Activated T-helper 1 cell treated with anti-CD3 and anti-CD28 coated beads, Interleukin-12 subunit alpha, Interleukin-12 subunit beta, Interleukin-2, Interleukin-4 antibody, amounts not matched to agents 30 ng/mL and 10 ng/mL and 1 ng/mL, durations not matched to agents 14 hours and 24 hours and 36 hours (primary cell): ENCODE data around the gene MPL. TPM values are rescaled to one million over a fixed set of nuclear protein-coding genes. Genes with fewer than 3 reads are reported as not detected.

Experiments
- DNase-seq: peaks from one replicate; pipeline ENCODE4 v3.0.0; 2021; ENCODE audit warnings: low spot score
- H3K27ac Mint-ChIP-seq: one replicate; pipeline ENCODE4 v1.8.0; 2021; ENCODE audit warnings: mild to moderate bottlenecking, mixed read lengths
- H3K27me3 Mint-ChIP-seq: one replicate; pipeline ENCODE4 v1.8.0; 2022; ENCODE audit warnings: mild to moderate bottlenecking, moderate library complexity, mixed read lengths; ENCODE audit not compliant: insufficient read depth
- H3K36me3 Mint-ChIP-seq: one replicate; pipeline ENCODE4 v1.8.0; 2021; ENCODE audit warnings: low read depth, mixed read lengths
- H3K4me1 Mint-ChIP-seq: one replicate; pipeline ENCODE4 v1.8.0; 2021; ENCODE audit warnings: low read depth, mixed read lengths
- H3K4me3 Mint-ChIP-seq: one replicate; pipeline ENCODE4 v1.8.0; 2021; ENCODE audit warnings: mild to moderate bottlenecking, moderate library complexity, mixed read lengths
- H3K9me3 Mint-ChIP-seq: one replicate; pipeline ENCODE4 v1.8.0; 2021; ENCODE audit warnings: mixed read lengths
- intact Hi-C: fragments of 100-400 bp; cut with micrococcal nuclease; formaldehyde crosslinking; loops from one replicate; pipeline ENCODE4 v1.15.1; 2024
- total RNA-seq: library from RNA; stranded (reverse); gene quantifications from 2 replicates; pipeline ENCODE4 v1.2.3, GENCODE V29; 2022

Gene MPL
- total RNA-seq, 1 donor from 2014 or later = not detected

GRCh38 chr1:43302201-43302600 lies 35.4 kb upstream of the MPL start:
- H3K4me1 Mint-ChIP-seq = peaks cover under 1% of the 10 kb centered on the region
- intact Hi-C loops = no loop called here
- H3K27ac Mint-ChIP-seq = no peak overlapping the region

GRCh38 chr1:43302721-43303470 lies 34.7 kb upstream of the MPL start:
- no peak for DNase-seq
- no peak overlapping the region for H3K4me3 Mint-ChIP-seq
- intact Hi-C loops = no loop called here
- H3K27me3 Mint-ChIP-seq = peaks cover 4% of the 10 kb centered on the region
- H3K27ac Mint-ChIP-seq = no peak overlapping the region
- no peaks in the 10 kb centered on the region for H3K36me3 Mint-ChIP-seq
- no peaks in the 10 kb centered on the region for H3K9me3 Mint-ChIP-seq
- no peaks in the 10 kb centered on the region for H3K4me1 Mint-ChIP-seq

More at GRCh38 chr1:43302201-43302600, 35.4 kb upstream of the MPL start:
- Mint-ChIP-seq H3K36me3 (no peaks in the 10 kb centered on the region), H3K9me3 (no peaks in the 10 kb centered on the region), H3K4me3 (no peak overlapping the region), H3K27me3 (no peaks in the 10 kb centered on the region)
- no peak for DNase-seq

- Mint-ChIP-seq H3K27ac (no peak overlapping the region), H3K27me3 (peaks cover 4% of the 10 kb centered on the region)
- intact Hi-C loops = no loop called here
Measured at GRCh38 chr1:43303471-43304313, 33.9 kb upstream of the MPL start.

GRCh38 chr1:43304314-43304681 lies 33.3 kb upstream of the MPL start:
- Mint-ChIP-seq H3K36me3 (no peaks in the 10 kb centered on the region), H3K4me3 (no peak overlapping the region), H3K27ac (no peak overlapping the region), H3K9me3 (no peaks in the 10 kb centered on the region), H3K4me1 (no peaks in the 10 kb centered on the region), H3K27me3 (peaks cover 4% of the 10 kb centered on the region)
- intact Hi-C loops = no loop called here
- no peak for DNase-seq

More at GRCh38 chr1:43303471-43304313, 33.9 kb upstream of the MPL start:
- Mint-ChIP-seq H3K9me3 (no peaks in the 10 kb centered on the region), H3K4me1 (no peaks in the 10 kb centered on the region), H3K36me3 (no peaks in the 10 kb centered on the region), H3K4me3 (no peak overlapping the region)
- no peak for DNase-seq

- intact Hi-C loops = no loop called here
- no peaks in the 10 kb centered on the region for H3K36me3 Mint-ChIP-seq
- H3K9me3 Mint-ChIP-seq = no peaks in the 10 kb centered on the region
- peaks cover 4% of the 10 kb centered on the region for H3K27me3 Mint-ChIP-seq
- no peaks in the 10 kb centered on the region for H3K4me1 Mint-ChIP-seq
- no peak for DNase-seq
- H3K27ac Mint-ChIP-seq = no peak overlapping the region
- no peak overlapping the region for H3K4me3 Mint-ChIP-seq
Measured at GRCh38 chr1:43304771-43305300, 32.8 kb upstream of the MPL start.

- Mint-ChIP-seq H3K9me3 (no peaks in the 10 kb centered on the region), H3K4me3 (no peak overlapping the region), H3K27ac (no peak overlapping the region), H3K27me3 (peaks cover 6% of the 10 kb centered on the region), H3K36me3 (no peaks in the 10 kb centered on the region), H3K4me1 (no peaks in the 10 kb centered on the region)
- no peak for DNase-seq
- intact Hi-C loops = no loop called here
Measured at GRCh38 chr1:43305461-43305860, 32.2 kb upstream of the MPL start.

GRCh38 chr1:43305926-43306687 lies 31.5 kb upstream of the MPL start:
- intact Hi-C loops = no loop called here
- no peaks in the 10 kb centered on the region for H3K4me1 Mint-ChIP-seq
- no peaks in the 10 kb centered on the region for H3K36me3 Mint-ChIP-seq
- peaks cover 7% of the 10 kb centered on the region for H3K27me3 Mint-ChIP-seq
- no peak overlapping the region for H3K27ac Mint-ChIP-seq
- no peak overlapping the region for H3K4me3 Mint-ChIP-seq
- no peaks in the 10 kb centered on the region for H3K9me3 Mint-ChIP-seq
- DNase-seq = no peak

GRCh38 chr1:43306688-43307457 lies 30.7 kb upstream of the MPL start:
- Mint-ChIP-seq H3K4me3 (no peak overlapping the region), H3K27me3 (peaks cover 7% of the 10 kb centered on the region), H3K27ac (no peak overlapping the region), H3K4me1 (no peaks in the 10 kb centered on the region), H3K9me3 (no peaks in the 10 kb centered on the region), H3K36me3 (no peaks in the 10 kb centered on the region)
- intact Hi-C loops = no loop called here
- no peak for DNase-seq

GRCh38 chr1:43307458-43308158 lies 30.0 kb upstream of the MPL start:
- Mint-ChIP-seq H3K9me3 (no peaks in the 10 kb centered on the region), H3K4me1 (no peaks in the 10 kb centered on the region), H3K27ac (no peak overlapping the region), H3K4me3 (no peak overlapping the region), H3K27me3 (peaks cover 7% of the 10 kb centered on the region), H3K36me3 (no peaks in the 10 kb centered on the region)
- no peak for DNase-seq
- intact Hi-C loops = no loop called here

- H3K27me3 Mint-ChIP-seq = peaks cover 7% of the 10 kb centered on the region
- no peak overlapping the region for H3K27ac Mint-ChIP-seq
- DNase-seq = no peak
- H3K9me3 Mint-ChIP-seq = no peaks in the 10 kb centered on the region
- no peaks in the 10 kb centered on the region for H3K36me3 Mint-ChIP-seq
- H3K4me3 Mint-ChIP-seq = no peak overlapping the region
- H3K4me1 Mint-ChIP-seq = no peaks in the 10 kb centered on the region
- intact Hi-C loops = no loop called here
Measured at GRCh38 chr1:43308635-43309404, 28.8 kb upstream of the MPL start.

GRCh38 chr1:43309405-43310025 lies 28.1 kb upstream of the MPL start:
- Mint-ChIP-seq H3K36me3 (no peaks in the 10 kb centered on the region), H3K27ac (no peak overlapping the region), H3K4me1 (no peaks in the 10 kb centered on the region), H3K27me3 (peaks cover 7% of the 10 kb centered on the region), H3K9me3 (no peaks in the 10 kb centered on the region), H3K4me3 (no peak overlapping the region)
- intact Hi-C loops = no loop called here
- no peak for DNase-seq
